A673 (cell line): ENCODE data around the gene DGCR8. TPM values are rescaled to one million over a fixed set of nuclear protein-coding genes. Genes with fewer than 3 reads are reported as not detected.

Experiments used
- Bru-seq: library from RNA; stranded (reverse); fragments of 400-500 nt; gene quantifications from one replicate; lab custom pipeline; 2021; lab: Mats Ljungman, UMichigan
- BruChase-seq, 2 experiments: library from RNA; stranded (reverse); fragments of 400-500 nt; gene quantifications; one replicate each; lab custom pipeline; 2021; lab: Mats Ljungman, UMichigan
- BruUV-seq: library from RNA; stranded (reverse); fragments of 400-500 nt; replicated peaks from 2 replicates; lab custom pipeline; 2021; lab: Mats Ljungman, UMichigan
- CTCF ChIA-PET: fragments of 300-600 bp; sonication (Branson Sonifier 250); formaldehyde crosslinking; loops from one replicate; lab custom pipeline; 2022; ENCODE audit warnings: antibody characterized with exemption; lab: Charles Lee
- POLR2A ChIA-PET: fragments of 300-600 bp; sonication (Branson Sonifier 250); formaldehyde crosslinking; loops from one replicate; lab custom pipeline; 2022; ENCODE audit warnings: antibody characterized with exemption; ENCODE audit not compliant: low non-redundant PET; lab: Charles Lee
- DNase-seq: peaks from one replicate; pipeline ENCODE4 v3.0.0-alpha.2; 2015; ENCODE audit warnings: low spot score
- H3K27ac ChIP-seq: fragments of 200-600 bp; sonication (generic); 2 replicates; pipeline ENCODE4 v1.5.1; 2016; ENCODE audit warnings: mixed run types, low read depth, mild to moderate bottlenecking, mixed read lengths, antibody characterized with exemption, low read length; ENCODE audit not compliant: poor library complexity, severe bottlenecking
- H3K27me3 ChIP-seq: fragments of 200-600 bp; sonication (generic); replicated peaks from 2 replicates; pipeline ENCODE4 v1.6.1; 2017; ENCODE audit warnings: mixed run types, low read depth, mild to moderate bottlenecking, mixed read lengths, antibody characterized with exemption, low read length; ENCODE audit not compliant: insufficient read depth, poor library complexity
- H3K36me3 ChIP-seq: fragments of 200-600 bp; sonication (generic); 2 replicates; pipeline ENCODE4 v1.6.1; 2016; ENCODE audit warnings: mixed run types, mild to moderate bottlenecking, mixed read lengths, antibody characterized with exemption, low read length; ENCODE audit not compliant: insufficient read depth, poor library complexity, severe bottlenecking
- H3K4me1 ChIP-seq: fragments of 200-600 bp; sonication (generic); 2 replicates; pipeline ENCODE4 v1.6.1; 2017; ENCODE audit warnings: mixed run types, mild to moderate bottlenecking, mixed read lengths, antibody characterized with exemption, low read length; ENCODE audit not compliant: insufficient read depth, poor library complexity, severe bottlenecking
- H3K4me3 ChIP-seq: fragments of 200-600 bp; sonication (generic); 2 replicates; pipeline ENCODE4 v1.5.1; 2016; ENCODE audit warnings: low read depth, mixed run types, mild to moderate bottlenecking, mixed read lengths, low read length; ENCODE audit not compliant: poor library complexity, severe bottlenecking
- H3K9me3 ChIP-seq: fragments of 200-600 bp; sonication (generic); 2 replicates; pipeline ENCODE4 v1.6.1; 2016; ENCODE audit warnings: mixed run types, low read depth, mild to moderate bottlenecking, mixed read lengths, antibody characterized with exemption, low read length; ENCODE audit not compliant: poor library complexity, severe bottlenecking
- EZH2 ChIP-seq: fragments of 200-600 bp; sonication (generic); IDR thresholded peaks from 2 replicates; pipeline ENCODE4 v1.6.1; 2017; ENCODE audit warnings: borderline replicate concordance, low read depth, mild to moderate bottlenecking, mixed read lengths, antibody characterized with exemption, low read length; ENCODE audit not compliant: poor library complexity, severe bottlenecking
- intact Hi-C: fragments of 100-400 bp; cut with micrococcal nuclease; formaldehyde crosslinking; loops from one replicate; pipeline ENCODE4 v1.10.0; 2022; ENCODE audit not compliant: unreplicated experiment
- long read RNA-seq: library from polyadenylated mRNA; stranded (forward); transcript quantifications from one replicate; pipeline ENCODE4 v2.0.0, GENCODE V29; 2022
- total RNA-seq: library from RNA; stranded (reverse); gene quantifications from 2 replicates; pipeline ENCODE4 v1.2.3, GENCODE V29; 2021
- TF ChIP-seq, protein P1 (sequence below): fragments of 300-800, 200-600 bp; sonication (generic); conservative IDR thresholded peaks from 2 replicates; pipeline ENCODE4 v1.5.1; 2017; ENCODE audit warnings: low read depth, mild to moderate bottlenecking, antibody characterized with exemption, low read length, moderate library complexity, mixed read lengths

The DGCR8 gene
- total RNA-seq (63.2 and 74.8 TPM in 2 replicates), Bru-seq, nascent RNA (percentile 90 among the genes with signal in this experiment), BruChase-seq, experiment 1, labeled RNA remaining after a 2-hour chase (percentile 90 among the genes with signal in this experiment), BruChase-seq, experiment 2, labeled RNA remaining after a 6-hour chase (percentile 88 among the genes with signal in this experiment)
- long read RNA-seq, full-length matches to known transcripts = 21 of 38 reads
- long read RNA-seq, partial matches to known transcripts = 6 of 38 reads
- long read RNA-seq, other reads (novel, unspliced or antisense) = 11 of 38 reads

DNA sequence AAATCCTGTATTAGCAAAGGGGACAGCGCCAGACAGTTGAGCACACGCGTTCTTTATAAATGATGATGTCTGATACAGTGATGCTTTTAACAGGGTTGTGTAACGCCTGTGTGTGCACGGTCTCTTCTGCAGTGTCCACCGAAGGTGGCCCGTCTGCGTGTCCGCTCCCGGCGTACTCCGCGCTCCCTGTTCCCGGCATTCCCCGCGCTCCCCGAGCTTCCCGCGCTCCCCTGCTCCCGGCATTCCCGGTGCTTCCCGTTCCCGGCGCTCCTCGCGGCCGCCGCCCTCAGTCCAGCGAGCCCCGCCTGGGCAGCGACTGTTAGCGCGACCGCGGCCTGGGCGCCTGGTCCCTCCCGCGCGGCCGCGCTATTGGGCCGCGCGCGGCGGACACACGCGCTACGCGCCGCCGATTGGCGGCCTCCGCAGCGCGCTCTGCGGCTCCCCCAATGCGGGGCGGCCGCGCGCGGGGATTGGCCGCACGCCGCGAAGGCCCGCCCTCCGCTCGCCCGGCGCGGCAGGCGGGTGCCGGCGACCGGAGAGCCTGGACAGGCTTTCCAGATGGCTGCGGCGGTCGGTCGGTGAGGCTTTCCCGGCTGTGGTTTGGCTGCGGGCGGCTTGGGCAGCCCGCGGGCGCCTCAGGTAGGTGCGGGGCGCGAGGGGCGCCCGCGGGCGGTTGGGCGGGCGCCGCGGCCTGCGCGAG is at the start of gene DGCR8:
Gene DGCR8, plus strand, starts transcription at position 497 of the 700 bp plus-strand sequence. CDS start 5,723 bp downstream, outside the sequence.
- ChIA-PET CTCF (interaction anchor here (0.9 kb wide), 1 partner anchor 37 kb away, joined by 5 read pairs; the partner anchor contains the start of gene TRMT2A), POLR2A (no interaction called here)
- intact Hi-C loops = loop anchor here (10.0 kb wide), 1 partner anchor 105 kb away; no protein-coding TSS in a partner anchor
- DNase-seq = peak; percentile 96
- BruUV-seq = no TSS peak
- Histone ChIP-seq H3K27me3 (no peaks in the 10 kb centered on the region), H3K36me3 (peaks cover 7% of the 10 kb centered on the region), H3K27ac (peak within 1 kb of the TSS; percentile 89), H3K4me1 (no peaks in the 10 kb centered on the region), H3K9me3 (no peaks in the 10 kb centered on the region), H3K4me3 (peak within 1 kb of the TSS; percentile 77)
- TF ChIP-seq, protein P1, sequence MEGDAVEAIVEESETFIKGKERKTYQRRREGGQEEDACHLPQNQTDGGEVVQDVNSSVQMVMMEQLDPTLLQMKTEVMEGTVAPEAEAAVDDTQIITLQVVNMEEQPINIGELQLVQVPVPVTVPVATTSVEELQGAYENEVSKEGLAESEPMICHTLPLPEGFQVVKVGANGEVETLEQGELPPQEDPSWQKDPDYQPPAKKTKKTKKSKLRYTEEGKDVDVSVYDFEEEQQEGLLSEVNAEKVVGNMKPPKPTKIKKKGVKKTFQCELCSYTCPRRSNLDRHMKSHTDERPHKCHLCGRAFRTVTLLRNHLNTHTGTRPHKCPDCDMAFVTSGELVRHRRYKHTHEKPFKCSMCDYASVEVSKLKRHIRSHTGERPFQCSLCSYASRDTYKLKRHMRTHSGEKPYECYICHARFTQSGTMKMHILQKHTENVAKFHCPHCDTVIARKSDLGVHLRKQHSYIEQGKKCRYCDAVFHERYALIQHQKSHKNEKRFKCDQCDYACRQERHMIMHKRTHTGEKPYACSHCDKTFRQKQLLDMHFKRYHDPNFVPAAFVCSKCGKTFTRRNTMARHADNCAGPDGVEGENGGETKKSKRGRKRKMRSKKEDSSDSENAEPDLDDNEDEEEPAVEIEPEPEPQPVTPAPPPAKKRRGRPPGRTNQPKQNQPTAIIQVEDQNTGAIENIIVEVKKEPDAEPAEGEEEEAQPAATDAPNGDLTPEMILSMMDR = no peak
- TF ChIP-seq EZH2 = no peak

DNA sequence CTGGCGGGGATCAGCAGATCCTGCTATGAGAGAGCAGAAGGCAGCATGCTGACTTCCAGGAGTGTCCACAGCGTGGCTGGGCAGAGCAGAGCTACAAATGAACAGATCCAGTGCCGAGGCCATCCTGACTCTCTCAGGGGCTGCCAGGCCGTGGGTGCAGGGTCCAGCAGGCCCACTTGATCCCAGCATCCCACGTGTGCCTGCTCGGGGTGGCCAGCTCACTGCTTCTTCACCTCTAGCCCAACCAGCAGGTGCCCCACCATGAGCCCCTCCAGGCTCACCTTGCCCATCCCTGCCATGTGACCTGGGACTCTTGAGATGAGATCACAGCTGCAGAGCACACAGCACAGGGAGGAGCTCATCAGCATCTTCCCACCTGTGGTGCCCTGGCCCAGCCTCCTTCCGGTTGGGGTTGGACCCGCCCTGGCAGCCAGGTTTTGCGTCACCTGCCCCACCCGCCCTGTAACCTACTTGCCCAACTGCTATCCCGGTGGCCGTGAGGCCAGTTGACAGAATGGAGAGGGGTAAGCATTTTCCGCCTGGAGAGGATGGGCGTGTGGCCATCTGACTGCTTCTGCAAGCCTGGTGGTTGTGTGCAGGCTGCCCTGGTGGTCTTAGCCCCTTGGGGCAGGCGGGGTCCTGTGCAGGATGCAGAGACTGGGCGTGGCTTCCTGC is 48.2 kb upstream of the DGCR8 start:
- Histone ChIP-seq H3K9me3 (no peaks in the 10 kb centered on the region), H3K4me3 (no peak overlapping the region), H3K27me3 (no peaks in the 10 kb centered on the region), H3K4me1 (no peaks in the 10 kb centered on the region), H3K27ac (no peak overlapping the region), H3K36me3 (no peaks in the 10 kb centered on the region)
- no TSS peak for BruUV-seq
- no peak for DNase-seq
- no peak for TF ChIP-seq EZH2
- TF ChIP-seq, protein P1 = no peak
- POLR2A ChIA-PET = no interaction called here
- intact Hi-C loops = loop anchor here (1.0 kb wide), 1 partner anchor 34 kb away; no protein-coding TSS in a partner anchor
- CTCF ChIA-PET = no interaction called here

DNA sequence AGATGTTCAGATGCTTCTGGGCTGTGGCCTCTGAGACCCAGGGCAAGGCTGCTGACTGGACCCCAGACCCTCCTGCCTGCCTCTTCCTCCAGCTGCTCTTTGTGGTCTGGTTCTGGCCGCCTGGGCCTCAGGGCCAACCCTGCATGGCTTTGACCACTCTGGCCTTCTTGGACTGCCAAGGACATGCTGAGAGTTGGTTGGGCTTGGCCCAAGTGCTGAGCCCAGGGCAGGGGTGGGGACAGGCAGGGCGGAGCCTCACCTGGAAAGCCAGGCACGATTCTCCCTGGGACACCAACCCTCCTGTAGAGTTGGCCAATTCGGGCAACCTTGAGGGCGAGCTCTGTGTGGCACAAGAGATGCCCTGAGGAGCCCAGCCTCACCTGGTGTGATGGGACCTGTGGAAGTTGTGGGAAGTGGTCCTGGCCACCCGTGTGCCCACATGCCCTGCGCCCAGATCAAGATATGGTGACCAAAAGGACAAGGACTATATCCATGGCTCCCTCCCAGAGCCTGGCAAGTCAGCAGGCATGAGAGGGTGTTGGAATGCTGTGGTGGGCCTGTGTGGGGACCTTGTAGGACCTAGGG is 47.5 kb upstream of the DGCR8 start:
- intact Hi-C loops = loop anchor here (1.0 kb wide), 1 partner anchor 34 kb away; no protein-coding TSS in a partner anchor
- ChIA-PET CTCF (no interaction called here), POLR2A (no interaction called here)
- TF ChIP-seq, protein P1 = no peak
- no peak for TF ChIP-seq EZH2
- no peaks in the 10 kb centered on the region for H3K4me1 ChIP-seq
- no peak for DNase-seq
- H3K27me3 ChIP-seq = no peaks in the 10 kb centered on the region
- no peak overlapping the region for H3K27ac ChIP-seq
- no peaks in the 10 kb centered on the region for H3K36me3 ChIP-seq
- no peak overlapping the region for H3K4me3 ChIP-seq
- H3K9me3 ChIP-seq = no peaks in the 10 kb centered on the region
- no TSS peak for BruUV-seq
